NCI-H2196 treated with DMSO at 0.1 percent for 48 hours (cell line): ENCODE measurements around the gene RNF31.
"Not testable (repeated sequence)": the region's sequence is repeated elsewhere in the genome, so short reads cannot be mapped to it uniquely, and the experiment has no call there.

Experiments
- DNase-seq: peaks from one replicate; lab custom pipeline; 2025; ENCODE audit not compliant: unreplicated experiment; lab: John Stamatoyannopoulos, UW

RNF31 gene

DNA sequence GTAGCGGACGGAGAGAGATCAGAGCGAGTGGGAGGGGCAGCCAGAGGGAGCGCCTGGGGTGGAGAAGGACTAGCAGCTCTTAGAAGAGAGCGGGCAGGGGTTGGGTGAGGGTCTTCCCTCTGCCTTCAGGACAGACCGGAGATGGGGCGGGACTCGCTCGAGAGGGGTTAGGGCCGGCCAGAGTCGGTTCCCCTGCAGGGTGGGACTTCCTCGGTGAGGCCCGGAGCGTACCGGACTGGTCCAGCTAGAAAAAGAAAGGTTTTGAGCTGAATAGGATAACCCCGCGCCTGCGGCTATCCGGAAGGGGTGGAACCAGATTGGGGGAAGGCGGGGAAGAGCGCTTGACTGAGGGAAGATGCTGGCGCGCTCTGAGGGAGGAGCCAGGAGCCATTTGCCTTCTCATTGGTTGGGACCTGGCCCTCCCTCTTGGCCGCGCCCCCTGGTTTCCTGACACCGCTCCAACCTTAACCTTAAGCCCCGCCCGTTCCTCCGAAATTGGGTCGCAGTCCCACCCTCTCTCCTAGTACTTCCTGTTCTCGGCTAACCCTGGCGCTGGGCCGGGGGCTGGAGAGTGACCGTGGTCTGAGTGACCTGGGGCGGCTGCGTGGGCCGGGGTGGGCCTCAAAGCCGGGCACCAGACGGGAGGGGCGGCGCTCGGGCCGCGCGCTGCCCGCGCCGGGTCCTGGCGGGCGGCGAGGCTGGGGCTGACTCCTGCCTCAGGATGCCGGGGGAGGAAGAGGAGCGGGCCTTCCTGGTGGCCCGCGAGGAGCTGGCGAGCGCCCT lies at the start of gene RNF31:
RNF31 (plus strand) TSS at position 521 of the 783 bp plus-strand sequence; CDS start at position 722, 201 bp downstream.
- DNase-seq = peak; percentile 98

DNA sequence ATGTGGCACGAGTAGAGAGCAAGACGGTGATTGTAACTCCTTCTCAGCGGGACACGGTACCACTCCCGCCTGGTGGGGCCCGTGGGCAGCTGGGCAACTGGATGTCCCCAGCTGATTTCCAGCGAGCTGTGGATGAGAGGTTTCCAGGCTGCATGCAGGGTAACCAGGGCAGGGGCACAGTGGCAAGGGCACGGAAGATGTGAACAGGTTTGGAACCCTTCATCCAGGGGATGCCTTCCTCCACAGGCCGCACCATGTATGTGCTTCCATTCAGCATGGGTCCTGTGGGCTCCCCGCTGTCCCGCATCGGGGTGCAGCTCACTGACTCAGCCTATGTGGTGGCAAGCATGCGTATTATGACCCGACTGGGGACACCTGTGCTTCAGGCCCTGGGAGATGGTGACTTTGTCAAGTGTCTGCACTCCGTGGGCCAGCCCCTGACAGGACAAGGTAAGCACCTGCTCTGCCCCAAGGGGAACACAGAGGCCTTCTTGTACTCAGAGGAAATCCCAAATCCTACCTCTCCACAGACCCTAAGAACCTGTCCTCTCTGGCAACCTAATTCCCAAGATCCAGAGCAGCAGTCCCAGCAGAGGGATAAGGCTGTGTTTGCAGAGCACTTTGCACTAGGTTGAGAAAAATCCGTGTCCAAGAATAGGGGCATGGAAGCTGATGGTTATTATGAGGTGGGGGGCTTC lies 48.9 kb upstream of the RNF31 start:
- DNase-seq = no peak

GRCh38 chr14:24098927-24099813 lies 48.1 kb upstream of the RNF31 start:
- peak; percentile 85 for DNase-seq

DNA sequence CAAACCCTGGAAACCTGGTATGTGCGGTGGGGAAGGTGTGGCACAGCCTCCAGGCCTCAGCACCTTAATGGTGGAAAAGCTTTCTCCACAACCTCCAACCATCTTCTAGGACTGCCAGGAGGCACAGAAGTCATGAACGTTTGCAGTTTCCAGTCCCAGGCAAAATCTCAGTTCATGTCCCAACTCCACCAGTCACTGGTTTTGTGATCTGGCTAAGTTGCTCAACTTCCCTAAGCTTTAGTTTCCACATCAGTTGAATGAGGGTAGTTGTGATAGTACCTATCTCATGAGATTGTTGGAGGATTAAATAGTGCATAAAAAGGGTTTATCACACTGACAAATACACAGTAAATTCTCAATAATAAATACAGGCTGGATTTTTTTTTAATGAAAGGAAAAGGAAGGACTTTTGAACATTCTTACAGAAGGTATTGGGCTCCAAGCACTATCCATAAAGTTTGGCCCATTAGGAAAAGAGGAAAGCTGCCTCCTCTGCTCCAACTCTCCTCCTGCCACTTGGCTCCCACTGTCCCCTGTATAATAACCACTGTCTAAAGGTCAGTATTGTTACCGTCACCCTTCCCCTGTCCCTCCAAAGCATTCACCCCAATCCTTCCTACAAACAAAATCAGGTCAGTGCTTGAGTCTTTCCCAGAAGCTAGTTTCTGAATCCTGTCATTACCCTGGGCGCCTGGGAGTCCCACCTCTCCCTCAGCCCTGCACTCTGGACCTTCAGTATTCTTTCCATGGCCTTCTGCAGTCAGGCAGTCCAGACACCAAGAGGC lies 46.9 kb upstream of the RNF31 start:
- no peak for DNase-seq

GRCh38 chr14:24100982-24101494 lies 46.3 kb upstream of the RNF31 start:
- DNase-seq = no peak

DNA sequence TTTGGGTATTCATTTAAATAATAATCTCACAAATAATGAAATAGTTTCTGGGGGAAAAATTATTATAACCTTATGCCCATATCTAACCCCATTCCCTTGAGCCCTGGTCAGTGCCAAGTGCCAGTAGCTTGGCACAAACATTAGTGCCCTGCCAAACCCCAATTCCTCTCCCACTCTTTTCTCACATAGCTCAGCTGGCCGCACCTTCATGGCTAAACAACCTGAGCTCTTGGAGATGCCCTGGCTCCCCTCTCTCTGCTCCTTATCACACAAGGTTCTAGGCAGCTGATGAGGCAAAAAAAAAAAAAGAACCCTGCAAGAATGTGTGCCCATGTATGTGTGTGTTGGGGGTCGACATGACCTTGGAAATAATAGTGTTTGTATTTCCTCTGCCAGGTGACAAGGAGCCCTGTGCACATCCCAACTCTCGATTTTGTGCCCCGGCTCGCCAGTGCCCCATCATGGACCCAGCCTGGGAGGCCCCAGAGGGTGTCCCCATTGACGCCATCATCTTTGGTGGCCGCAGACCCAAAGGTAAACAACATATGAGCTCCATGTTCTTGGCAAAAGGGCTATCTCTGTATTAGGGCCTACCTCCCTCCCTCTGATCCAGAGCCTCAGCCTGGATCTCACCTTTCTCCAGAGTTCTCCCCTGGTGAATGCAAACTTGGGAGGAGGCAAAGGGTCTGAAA lies 44.8 kb upstream of the RNF31 start:
- no peak for DNase-seq

- DNase-seq = no peak
Observed at GRCh38 chr14:24103451-24103850, 43.8 kb upstream of the RNF31 start.

GRCh38 chr14:24105609-24106239 lies 41.6 kb upstream of the RNF31 start:
- not testable (repeated sequence) for DNase-seq

- DNase-seq = no peak
Observed at GRCh38 chr14:24106672-24107271, 40.5 kb upstream of the RNF31 start.

DNA sequence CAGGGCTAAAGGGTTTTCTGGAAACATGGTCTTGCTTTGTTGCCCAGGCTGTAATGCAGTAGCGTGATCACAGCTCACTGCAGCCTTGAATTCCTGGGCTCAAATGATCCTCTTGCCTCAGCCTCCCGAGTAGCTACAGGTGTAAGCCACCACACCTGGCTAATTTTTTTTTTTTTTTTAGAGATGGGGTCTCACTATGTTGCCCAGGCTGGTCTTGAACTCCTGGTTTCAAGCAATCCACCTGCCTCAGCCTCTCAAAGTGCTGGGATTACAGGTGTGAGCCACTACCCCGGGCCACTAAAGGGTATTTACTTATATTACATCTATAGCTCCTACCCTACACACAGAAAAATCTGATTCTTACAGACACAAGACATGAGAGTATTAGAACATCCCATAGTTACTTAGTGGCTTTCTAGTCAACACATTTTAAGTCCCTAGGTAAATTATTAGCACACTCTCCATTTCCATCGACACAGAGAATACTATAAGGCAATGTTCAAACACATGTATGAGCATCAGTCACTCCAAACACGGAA lies 38.9 kb upstream of the RNF31 start:
- no peak for DNase-seq

- no peak for DNase-seq
Observed at GRCh38 chr14:24110060-24110459, 37.2 kb upstream of the RNF31 start.

- no peak for DNase-seq
Observed at GRCh38 chr14:24110523-24110922, 36.8 kb upstream of the RNF31 start.

- DNase-seq = no peak
Observed at GRCh38 chr14:24113379-24113800, 33.9 kb upstream of the RNF31 start.

DNA sequence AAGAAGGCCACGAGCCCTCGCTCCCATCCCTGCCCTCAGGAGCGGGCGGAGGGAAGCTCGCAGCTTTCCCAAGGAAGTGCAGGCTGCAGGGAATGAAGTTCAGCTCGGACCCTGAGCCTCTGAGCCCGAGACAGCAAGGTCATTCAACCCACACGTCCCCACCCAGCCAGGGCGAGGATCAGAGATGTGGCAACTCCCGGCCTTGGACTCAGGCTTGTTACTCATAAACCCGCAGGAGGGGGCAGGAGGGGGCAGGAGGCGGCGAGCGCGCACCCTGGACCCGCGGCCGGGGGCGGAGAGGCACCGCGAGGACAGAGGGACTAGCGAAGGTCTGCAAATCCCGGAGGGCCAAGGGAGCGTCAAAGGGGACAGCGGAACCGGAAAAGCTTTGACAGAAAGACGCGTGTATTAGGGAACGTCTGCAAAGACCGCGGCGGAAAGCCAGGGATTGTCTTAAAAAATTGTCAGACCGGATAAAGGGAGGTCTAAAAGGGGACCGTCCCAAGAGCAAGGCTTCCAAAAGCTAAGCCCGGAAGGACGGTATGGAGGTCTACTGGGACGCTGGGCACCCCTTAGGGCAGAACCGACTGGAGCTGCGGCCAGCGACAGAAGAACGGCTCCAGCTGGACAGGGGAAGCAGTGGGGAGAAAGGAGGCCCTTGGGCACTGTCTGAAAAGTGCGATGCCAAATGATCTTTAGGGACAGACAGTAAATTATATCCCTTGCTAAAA lies 33.3 kb upstream of the RNF31 start:
- DNase-seq = peak; percentile 90

- peak; percentile 99 for DNase-seq
Observed at GRCh38 chr14:24114532-24115421, 32.5 kb upstream of the RNF31 start, which contains the start of the genes DCAF11 and NRL. Gene DCAF11 (plus strand): TSS chr14:24114777. CDS start chr14:24115595, 818 bp downstream. Gene NRL (minus strand): TSS chr14:24114949. CDS start chr14:24082848, 32,101 bp downstream.

- no peak for DNase-seq
Observed at GRCh38 chr14:24115422-24116127, 31.7 kb upstream of the RNF31 start.
